H9 (cell line): ENCODE data around the gene PFKL. TPM values are rescaled to one million over a fixed set of nuclear protein-coding genes. Genes with fewer than 3 reads are reported as not detected.

ENCODE experiments used
- DNase-seq: peaks from one replicate; pipeline ENCODE4 v3.0.0-alpha.2; 2017
- H2AFZ ChIP-seq: one replicate; pipeline ENCODE4 v1.6.1; 2013; ENCODE audit warnings: mild to moderate bottlenecking, low read length, control low read depth, moderate library complexity
- H2AK5ac ChIP-seq: 2 replicates; pipeline ENCODE4 v1.6.1; 2013; ENCODE audit warnings: low read length, control low read depth, mixed read lengths; ENCODE audit not compliant: insufficient read length
- H2BK120ac ChIP-seq: one replicate; pipeline ENCODE4 v1.6.1; 2013; ENCODE audit warnings: low read depth, mild to moderate bottlenecking, low read length, control low read depth, inconsistent platforms; ENCODE audit not compliant: poor library complexity, severe bottlenecking
- H2BK12ac ChIP-seq: 2 replicates; pipeline ENCODE4 v1.6.1; 2013; ENCODE audit warnings: low read length, control low read depth, mixed read lengths, low read depth; ENCODE audit not compliant: insufficient read length
- H2BK15ac ChIP-seq: 2 replicates; pipeline ENCODE4 v1.6.1; 2013; ENCODE audit warnings: low read depth, low read length, control low read depth
- H2BK20ac ChIP-seq: one replicate; pipeline ENCODE4 v1.6.1; 2013; ENCODE audit warnings: low read depth, mild to moderate bottlenecking, low read length, control low read depth, inconsistent platforms; ENCODE audit not compliant: poor library complexity, severe bottlenecking
- H2BK5ac ChIP-seq: 2 replicates; pipeline ENCODE4 v1.6.1; 2013; ENCODE audit warnings: low read length, control low read depth, mixed read lengths; ENCODE audit not compliant: insufficient read length
- H3K14ac ChIP-seq: 2 replicates; pipeline ENCODE4 v1.6.1; 2013; ENCODE audit warnings: low read length, control low read depth; ENCODE audit not compliant: insufficient read depth
- H3K18ac ChIP-seq: 2 replicates; pipeline ENCODE4 v1.6.1; 2013; ENCODE audit warnings: low read depth, mild to moderate bottlenecking, mixed read lengths, low read length, control low read depth; ENCODE audit not compliant: insufficient read length
- H3K23ac ChIP-seq: 2 replicates; pipeline ENCODE4 v1.6.1; 2013; ENCODE audit warnings: low read length, control low read depth, mixed read lengths, low read depth; ENCODE audit not compliant: insufficient read length
- H3K23me2 ChIP-seq: 2 replicates; pipeline ENCODE4 v1.6.1; 2013; ENCODE audit warnings: low read depth, mild to moderate bottlenecking, mixed read lengths, low read length, control low read depth; ENCODE audit not compliant: insufficient read length, poor library complexity, severe bottlenecking
- H3K27ac ChIP-seq: 2 replicates; pipeline ENCODE4 v1.5.1; 2013; ENCODE audit warnings: low read length, control low read depth, mixed read lengths, low read depth; ENCODE audit not compliant: insufficient read length
- H3K27me3 ChIP-seq: 2 replicates; pipeline ENCODE4 v1.6.1; 2013; ENCODE audit warnings: low read length, control low read depth, inconsistent platforms; ENCODE audit not compliant: insufficient read depth
- H3K4ac ChIP-seq: 2 replicates; pipeline ENCODE4 v1.6.1; 2013; ENCODE audit warnings: low read depth, mild to moderate bottlenecking, control low read depth, inconsistent platforms, low read length, moderate library complexity
- H3K4me1 ChIP-seq: 2 replicates; pipeline ENCODE4 v1.6.1; 2013; ENCODE audit warnings: low read length, control low read depth, inconsistent platforms; ENCODE audit not compliant: insufficient read depth
- H3K4me2 ChIP-seq: 2 replicates; pipeline ENCODE4 v1.6.1; 2013; ENCODE audit warnings: low read length, control low read depth, mixed read lengths; ENCODE audit not compliant: insufficient read length, insufficient read depth
- H3K56ac ChIP-seq: 2 replicates; pipeline ENCODE4 v1.6.1; 2013; ENCODE audit warnings: low read depth, mild to moderate bottlenecking, mixed read lengths, low read length, control low read depth; ENCODE audit not compliant: insufficient read length
- H3K79me1 ChIP-seq: 2 replicates; pipeline ENCODE4 v1.6.1; 2013; ENCODE audit warnings: low read depth, mild to moderate bottlenecking, moderate library complexity, low read length, control low read depth, inconsistent platforms; ENCODE audit not compliant: insufficient read depth, poor library complexity, severe bottlenecking
- H3K79me2 ChIP-seq: 2 replicates; pipeline ENCODE4 v1.6.1; 2013; ENCODE audit warnings: low read length, control low read depth, inconsistent platforms; ENCODE audit not compliant: insufficient read depth
- H3K9ac ChIP-seq: 2 replicates; pipeline ENCODE4 v1.6.1; 2013; ENCODE audit warnings: low read length, control low read depth, mixed read lengths; ENCODE audit not compliant: insufficient read length; ENCODE audit errors: extremely low read depth
- H3K9me3 ChIP-seq: one replicate; pipeline ENCODE4 v1.6.1; 2013; ENCODE audit warnings: low read depth, low read length, inconsistent platforms; ENCODE audit not compliant: control insufficient read depth
- H3T11ph ChIP-seq: one replicate; pipeline ENCODE4 v1.6.1; 2013; ENCODE audit warnings: mild to moderate bottlenecking, low read length, control low read depth, inconsistent platforms
- H4K20me1 ChIP-seq: one replicate; pipeline ENCODE4 v1.6.1; 2013; ENCODE audit not compliant: control insufficient read depth, insufficient read length, insufficient read depth
- H4K5ac ChIP-seq: 2 replicates; pipeline ENCODE4 v1.6.1; 2013; ENCODE audit warnings: low read depth, mild to moderate bottlenecking, mixed read lengths, low read length, control low read depth; ENCODE audit not compliant: insufficient read length
- H4K8ac ChIP-seq: replicated peaks from 2 replicates; pipeline ENCODE4 v1.6.1; 2013; ENCODE audit warnings: low read length, control low read depth, mixed read lengths, low read depth; ENCODE audit not compliant: insufficient read length
- H4K91ac ChIP-seq: 2 replicates; pipeline ENCODE4 v1.6.1; 2013; ENCODE audit warnings: low read depth, mild to moderate bottlenecking, moderate library complexity, mixed read lengths, low read length, control low read depth; ENCODE audit not compliant: insufficient read length
- H3K27ac Mint-ChIP-seq, 3 experiments: 2 replicates in 2 of 3; 3 replicates in 1 of 3; pipeline ENCODE4 v1.8.0; 2020 to 2021; ENCODE audit warnings: mixed read lengths in 3 of 3, mild to moderate bottlenecking in 1 of 3, moderate library complexity in 1 of 3
- H3K27me3 Mint-ChIP-seq: 2 replicates; pipeline ENCODE4 v1.8.0; 2021; ENCODE audit warnings: low read depth, mild to moderate bottlenecking, moderate library complexity, mixed read lengths
- H3K36me3 Mint-ChIP-seq, 3 experiments: 2 replicates in 2 of 3; 3 replicates in 1 of 3; pipeline ENCODE4 v1.8.0; 2020 to 2021; ENCODE audit warnings: low read depth in 3 of 3, mixed read lengths in 3 of 3; ENCODE audit not compliant: insufficient read depth in 1 of 3
- H3K4me1 Mint-ChIP-seq, 2 experiments: 2 replicates each; pipeline ENCODE4 v1.8.0; 2020; ENCODE audit warnings: mixed read lengths in 2 of 2
- H3K4me3 Mint-ChIP-seq, 2 experiments: 2 replicates in 1 of 2; 3 replicates in 1 of 2; pipeline ENCODE4 v1.8.0; 2020 to 2021; ENCODE audit warnings: mild to moderate bottlenecking in 2 of 2, mixed read lengths in 2 of 2, moderate library complexity in 1 of 2
- H3K9me3 Mint-ChIP-seq, 2 experiments: 2 replicates in 1 of 2; 3 replicates in 1 of 2; pipeline ENCODE4 v1.8.0; 2020; ENCODE audit warnings: mild to moderate bottlenecking in 2 of 2, mixed read lengths in 2 of 2, moderate library complexity in 1 of 2
- CTCF ChIP-seq: fragments of 200-600 bp; sonication (generic); conservative IDR thresholded peaks from 3 replicates; pipeline ENCODE4 v1.8.0; 2021; ENCODE audit warnings: antibody characterized with exemption, mild to moderate bottlenecking
- WGBS: extraction: QIAGEN DNeasy Blood & Tissue Kit; methylation state at CpG from one replicate; pipeline ENCODE4 v1.1.7; 2013; ENCODE audit warnings: missing lambda C conversion rate, low lambda C conversion rate, mixed read lengths; ENCODE audit not compliant: insufficient read length; ENCODE audit errors: extremely low coverage; 5-methylcytosine and 5-hydroxymethylcytosine counted together
- total RNA-seq: library from RNA; stranded (reverse); gene quantifications from 2 replicates; pipeline ENCODE4 v1.2.1, GENCODE V29; 2021

PFKL gene
- total RNA-seq, 1 experiment from 2014 or later = 107 TPM

DNA sequence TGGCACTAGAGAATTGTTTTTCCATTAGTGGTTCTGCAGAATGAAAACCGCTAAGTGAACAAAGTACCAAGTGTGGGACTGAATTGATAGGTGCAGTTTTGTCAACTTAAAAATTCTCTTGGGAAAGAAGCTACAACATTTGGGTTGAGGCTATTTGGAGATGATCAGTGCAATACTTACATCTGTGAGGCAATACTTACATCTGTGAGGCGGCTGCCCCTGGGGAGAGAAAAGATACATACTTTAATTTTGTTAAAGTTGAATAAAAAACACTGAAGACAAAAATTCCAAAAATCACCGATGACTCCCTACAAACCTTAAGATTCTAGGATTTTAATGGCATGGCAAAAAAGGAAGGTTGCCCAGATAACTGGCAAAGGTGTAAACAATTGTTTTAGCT lies 37.6 kb downstream of the PFKL start:
- Histone ChIP-seq H2BK20ac (no peak overlapping the region), H3K18ac (no peak overlapping the region), H4K5ac (no peak overlapping the region), H4K8ac (no peak overlapping the region), H2BK120ac (no peak overlapping the region), H3K23ac (no peak overlapping the region), H4K91ac (no peak overlapping the region), H3K4me1 (no peaks in the 10 kb centered on the region), H3K79me2 (no peaks in the 10 kb centered on the region), H3K4ac (no peak overlapping the region), H2AFZ (no peak overlapping the region), H3K14ac (no peak overlapping the region), H3K56ac (no peak overlapping the region), H3T11ph (no peak overlapping the region), H3K4me2 (no peak overlapping the region), H3K23me2 (peaks cover 6% of the 10 kb centered on the region), H3K27me3 (no peaks in the 10 kb centered on the region), H3K9me3 (no peaks in the 10 kb centered on the region), H2BK5ac (no peak overlapping the region), H3K27ac (no peak overlapping the region), H2AK5ac (no peak overlapping the region), H2BK15ac (no peak overlapping the region), H4K20me1 (no peaks in the 10 kb centered on the region), H2BK12ac (no peak overlapping the region), H3K9ac (no peak overlapping the region), H3K79me1 (no peaks in the 10 kb centered on the region)
- no peak for DNase-seq
- no peak for TF ChIP-seq CTCF
- Mint-ChIP-seq H3K9me3 (no peaks in the 10 kb centered on the region), H3K27me3 (no peaks in the 10 kb centered on the region), H3K27ac (no peak overlapping the region), H3K36me3 (peaks cover 0 to 5% (median 0%) of the 10 kb centered on the region in 3 experiments; a peak in 1 of 7 replicates), H3K4me1 (peaks cover 28 to 34% of the 10 kb centered on the region in 2 experiments), H3K4me3 (peak overlapping the region in 1 of 2 experiments; percentile 76; a peak in 2 of 5 replicates)
- WGBS = no CpG with 5 or more reads among the region's 3 CpGs
